GM21723 (cell line): Measurements from ENCODE around the gene NR2C2.
A peak's percentile ranks its signal among the peaks of the same experiment; 100 is the strongest.

ENCODE experiments used
- ATAC-seq: cut with Tn5 transposase; IDR thresholded peaks from one replicate; pipeline ENCODE4 v1.9.1; 2021; ENCODE audit warnings: mild to moderate bottlenecking, moderate library complexity; ENCODE audit not compliant: unreplicated experiment

The NR2C2 gene

DNA sequence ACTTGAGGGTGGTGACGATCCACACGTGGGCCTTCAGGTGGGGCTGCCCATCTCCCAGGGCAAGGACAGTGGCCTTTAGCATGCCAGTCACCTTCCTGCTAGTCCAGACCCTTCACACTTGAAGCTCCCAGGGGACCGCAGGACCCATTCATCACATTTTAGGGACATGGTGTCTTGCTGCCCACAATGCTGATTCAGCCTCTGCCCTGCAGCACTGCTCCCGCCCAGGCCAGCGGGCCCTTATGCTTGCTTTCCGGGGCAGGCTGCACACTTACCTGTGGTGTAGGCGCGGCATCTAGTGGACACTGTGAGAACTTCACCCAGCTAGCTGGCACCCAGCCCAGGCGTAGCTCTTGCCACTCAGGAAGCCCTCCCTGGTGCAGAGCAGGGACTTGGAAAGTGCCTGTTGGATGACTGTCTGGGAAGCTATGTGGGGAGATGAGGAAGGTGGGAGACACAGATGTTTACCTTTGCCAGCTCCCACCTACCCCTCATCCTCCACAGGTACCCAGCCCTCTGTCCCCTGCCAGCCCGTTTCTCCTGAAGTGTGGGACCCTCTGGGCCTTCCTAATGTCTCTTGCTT, 26.3 kb upstream of the NR2C2 start:
- ATAC-seq: peak; percentile 83

DNA sequence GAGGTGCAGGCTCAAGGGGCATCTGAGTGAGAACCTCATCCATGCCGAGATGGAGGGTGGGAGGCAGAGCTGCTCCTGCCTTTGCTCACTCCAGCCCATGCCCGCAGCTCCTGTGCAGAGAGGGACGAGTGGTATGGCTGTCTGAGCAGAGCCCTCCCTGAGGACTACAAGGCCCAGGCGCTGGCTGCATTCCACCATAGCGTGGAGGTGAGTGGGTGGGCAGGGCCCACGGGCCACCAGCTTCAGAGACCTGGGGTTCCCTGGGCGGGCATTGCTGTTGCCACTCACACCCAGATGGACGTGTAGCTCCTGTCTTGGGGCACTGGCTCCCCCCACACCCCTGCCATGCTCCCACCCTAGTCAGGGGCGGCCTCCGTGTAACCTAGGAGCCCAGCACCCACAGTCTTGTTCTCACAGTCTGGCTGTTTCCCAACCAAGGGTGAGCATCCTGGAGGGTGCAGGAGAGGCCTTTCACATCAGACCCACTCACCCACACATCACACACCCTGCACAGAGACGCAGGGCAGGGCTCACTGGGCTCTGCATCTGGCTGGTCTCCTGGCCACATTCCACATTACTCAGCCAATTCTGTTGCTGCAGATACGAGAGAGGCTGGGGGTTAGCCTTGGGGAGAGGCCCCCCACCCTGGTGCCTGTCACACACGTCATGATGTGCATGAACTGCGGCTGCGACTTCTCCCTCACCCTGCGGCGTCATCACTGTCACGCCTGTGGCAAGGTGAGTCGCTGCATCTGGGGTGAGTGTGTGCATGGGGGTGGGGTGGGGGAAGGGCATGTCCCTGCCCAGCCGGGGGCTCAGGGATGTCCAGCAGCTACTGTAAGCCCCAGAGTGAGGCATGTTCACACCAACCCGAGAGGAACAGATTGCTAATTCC, 25.3 kb upstream of the NR2C2 start:
- no peak for ATAC-seq

DNA sequence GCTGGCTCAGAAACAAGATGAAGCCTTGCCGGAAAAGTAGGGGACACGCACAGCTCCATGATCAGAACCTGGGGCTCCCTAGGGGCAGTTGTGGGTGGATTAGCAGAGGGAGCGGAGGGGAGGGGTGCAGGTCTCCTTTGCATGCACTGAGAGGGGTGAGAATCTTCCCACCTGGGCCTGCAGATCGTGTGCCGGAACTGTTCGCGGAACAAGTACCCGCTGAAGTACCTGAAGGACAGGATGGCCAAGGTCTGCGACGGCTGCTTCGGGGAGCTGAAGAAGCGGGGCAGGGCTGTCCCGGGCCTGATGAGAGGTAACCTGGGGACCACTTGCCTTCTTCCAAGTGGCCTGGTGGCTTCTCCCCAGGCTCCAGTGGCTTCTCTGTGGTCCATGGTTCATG, 24.5 kb upstream of the NR2C2 start:
- no peak for ATAC-seq

DNA sequence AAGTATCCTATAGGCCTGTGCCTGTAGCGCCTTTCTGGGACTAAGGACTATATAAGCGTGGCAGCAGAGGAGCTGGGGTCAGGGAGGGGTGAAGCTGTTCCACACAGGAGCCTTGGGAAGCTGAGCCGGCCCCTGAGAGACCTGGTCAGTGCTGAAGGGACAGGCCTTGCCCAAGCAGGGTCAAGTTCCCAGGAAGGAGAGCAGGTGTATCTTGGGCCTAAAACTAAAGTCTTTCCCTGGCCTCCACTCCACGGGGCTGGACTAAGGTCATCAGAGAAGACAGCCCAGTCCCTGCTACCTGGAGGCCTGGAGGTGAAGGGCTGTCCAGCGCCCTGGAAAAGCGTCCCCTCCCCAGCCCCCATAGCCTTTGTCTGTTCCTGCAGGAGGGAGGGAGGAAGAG, 23.9 kb upstream of the NR2C2 start:
- ATAC-seq: no peak

DNA sequence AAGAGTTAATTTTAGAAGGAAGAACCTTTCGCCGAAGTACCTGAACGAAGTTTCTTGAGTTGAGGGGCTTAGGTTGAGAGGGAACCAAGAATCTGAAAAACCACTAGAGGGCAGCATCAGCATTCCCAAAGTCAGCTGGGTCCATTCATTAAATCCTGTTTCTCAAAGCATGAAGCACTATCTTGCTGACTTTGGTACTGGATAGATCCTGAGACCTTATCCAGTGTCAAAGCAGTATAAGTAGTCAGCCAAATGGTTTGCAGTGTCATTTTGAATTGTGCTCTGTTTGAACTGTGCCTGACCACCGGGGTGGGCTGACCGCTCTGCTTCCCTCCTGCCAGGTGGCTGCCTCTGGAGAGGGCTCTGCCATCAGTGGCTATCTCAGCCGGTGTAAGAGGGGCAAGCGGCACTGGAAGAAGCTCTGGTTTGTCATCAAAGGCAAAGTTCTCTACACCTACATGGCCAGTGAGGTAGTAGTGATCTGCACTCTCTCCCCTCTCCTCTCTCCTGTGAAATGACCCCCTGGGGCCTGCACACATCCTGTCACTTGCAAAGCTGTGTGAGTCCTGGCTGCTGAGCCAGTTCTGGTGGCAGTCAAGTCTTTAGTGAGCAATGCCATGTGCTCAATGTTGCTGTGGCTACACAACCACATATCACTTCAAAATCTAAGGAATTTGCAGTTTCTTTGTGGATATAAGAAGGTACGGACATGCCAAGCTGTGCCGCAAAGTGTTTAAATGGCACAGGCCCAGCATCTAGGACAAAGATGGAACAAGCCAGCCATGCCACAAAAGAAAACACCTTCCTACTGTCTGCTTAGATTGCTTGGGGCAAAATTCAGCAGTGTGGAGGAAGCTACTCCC, 21.4 kb upstream of the NR2C2 start:
- ATAC-seq: no peak

DNA sequence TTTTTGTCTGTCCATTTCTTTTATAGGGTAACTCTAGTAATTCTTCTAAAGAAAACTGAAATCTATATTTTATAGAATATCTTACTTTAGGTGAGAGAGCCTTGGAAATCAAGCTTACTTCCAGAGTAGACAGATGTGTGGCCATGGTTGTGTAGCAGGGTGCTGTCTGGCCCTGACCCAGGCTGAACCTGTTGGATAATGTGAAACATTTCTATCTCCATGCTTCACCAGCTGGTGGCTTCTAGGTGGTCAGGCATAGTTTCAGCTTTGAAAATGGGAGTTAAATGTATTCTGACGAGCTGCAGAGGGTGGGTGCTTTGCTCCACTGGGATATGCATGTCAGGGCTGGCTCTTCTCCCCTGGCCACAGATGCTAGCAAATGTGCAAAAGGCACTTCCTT, 20.8 kb upstream of the NR2C2 start:
- no peak for ATAC-seq

DNA sequence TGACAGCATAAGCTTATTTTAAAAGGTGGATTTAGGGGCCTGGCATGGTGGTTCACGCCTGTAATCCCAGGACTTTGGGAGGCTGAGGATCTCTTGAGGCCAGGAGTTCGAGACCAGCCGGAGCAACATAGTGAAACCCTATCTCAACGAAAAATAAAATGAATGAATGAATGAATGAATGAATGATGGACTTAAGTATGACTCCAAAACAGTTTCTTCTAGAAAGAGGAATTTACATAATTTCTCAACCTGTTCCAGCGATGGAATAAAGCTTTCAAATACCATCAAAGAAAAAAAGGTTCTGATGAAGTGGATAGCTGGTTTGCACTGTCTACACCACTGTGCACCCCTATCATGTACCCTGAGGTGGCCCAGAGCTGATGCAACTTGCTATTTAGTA, 20.1 kb upstream of the NR2C2 start:
- ATAC-seq: no peak

DNA sequence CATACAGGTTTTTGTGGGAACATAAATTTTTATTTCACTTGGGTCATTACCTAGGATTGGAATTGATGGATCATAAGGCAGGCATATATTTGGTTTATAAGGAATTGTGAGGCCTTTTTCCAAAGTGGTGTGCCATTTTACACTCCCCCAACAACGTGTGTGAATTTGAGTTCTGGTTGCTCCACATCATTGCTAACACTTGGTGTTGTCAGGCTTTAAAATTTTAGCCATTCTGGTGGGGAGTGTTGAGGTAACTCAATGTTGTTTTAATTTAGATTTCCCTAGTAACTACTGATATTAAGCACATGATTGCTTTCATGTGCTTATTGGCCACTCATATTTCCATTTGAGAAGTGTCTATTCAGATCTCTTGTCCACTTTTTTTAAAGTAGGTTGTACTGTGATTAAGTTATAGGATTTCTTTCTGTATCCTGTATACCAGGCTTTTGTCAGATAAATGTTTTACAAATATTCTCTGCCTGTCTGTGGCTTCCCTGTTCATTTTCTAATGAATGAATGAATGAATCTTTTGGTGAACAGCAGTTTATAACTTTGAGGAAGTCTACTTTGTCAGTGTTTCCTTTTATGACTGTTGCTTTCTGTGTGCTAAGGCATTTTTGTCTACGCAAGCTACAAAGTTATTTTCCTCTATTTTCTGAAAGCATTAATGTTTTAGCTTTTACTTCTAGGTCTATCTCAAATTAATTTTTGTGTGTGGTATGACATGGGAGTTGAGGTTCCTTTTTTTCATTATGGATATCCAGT, 17.9 kb upstream of the NR2C2 start:
- no peak for ATAC-seq

DNA sequence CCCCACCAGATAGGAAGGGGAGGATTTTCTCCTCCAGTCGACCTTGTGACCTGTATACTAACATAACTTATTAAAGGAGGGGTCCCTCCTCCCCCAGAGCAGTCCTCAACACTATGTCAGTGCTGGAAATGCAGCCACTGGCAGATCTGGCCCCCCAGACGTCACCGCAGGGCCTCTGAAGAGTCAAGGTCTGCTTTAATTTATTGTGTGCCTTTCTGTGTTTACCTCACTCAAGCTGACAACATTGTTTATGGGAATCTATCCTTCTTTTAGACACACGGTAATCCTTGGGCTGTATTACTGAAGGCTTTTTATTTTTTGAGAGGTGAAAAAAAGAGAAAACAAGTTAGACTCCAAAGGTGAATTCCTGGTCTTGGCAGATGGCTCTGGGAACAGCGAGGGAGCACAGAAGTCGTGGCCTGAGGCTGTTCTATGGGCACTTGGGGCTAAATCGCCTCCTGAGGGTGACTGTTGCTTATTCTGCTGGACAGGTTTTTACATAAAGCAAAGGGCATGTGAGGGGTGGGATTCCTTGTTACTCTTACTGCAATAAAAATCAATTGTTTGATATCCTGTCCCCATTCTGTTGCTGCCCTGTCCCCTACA, 13.5 kb upstream of the NR2C2 start:
- ATAC-seq: no peak

DNA sequence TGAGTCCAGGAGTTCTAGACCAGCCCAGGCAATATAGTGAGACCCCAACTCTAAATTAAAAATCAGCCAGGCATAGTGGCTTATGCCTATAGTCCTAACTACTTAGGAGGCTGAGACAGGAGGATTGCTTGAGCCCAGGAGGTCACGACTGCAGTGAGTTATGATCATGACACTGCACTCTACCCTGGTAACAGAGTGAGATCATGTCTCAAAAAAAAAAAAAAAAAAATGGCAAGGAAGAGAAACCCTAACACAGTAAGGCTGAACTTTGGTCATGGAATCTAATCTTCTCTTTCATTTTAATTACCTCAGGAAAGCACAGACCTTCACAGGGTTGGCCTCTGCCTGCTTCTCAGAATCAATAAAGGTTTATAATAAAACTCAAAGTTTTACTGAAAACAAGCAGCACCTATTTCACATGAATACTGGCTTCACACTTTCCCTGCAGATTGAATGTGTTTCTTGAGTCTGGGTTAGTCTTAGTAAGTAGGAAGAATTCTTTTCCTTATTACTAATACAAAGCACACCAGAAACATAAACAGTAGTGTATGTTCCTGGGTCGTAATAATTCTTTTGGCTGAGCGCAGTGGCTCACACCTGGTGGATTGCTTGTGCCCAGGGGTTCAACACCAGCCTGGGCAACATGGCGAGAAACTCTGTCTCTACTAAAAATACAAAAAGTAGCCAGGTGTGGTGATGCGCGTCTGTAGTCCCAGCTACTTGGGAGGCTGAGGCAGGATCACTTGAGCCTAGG, 11.6 kb upstream of the NR2C2 start:
- no peak for ATAC-seq

DNA sequence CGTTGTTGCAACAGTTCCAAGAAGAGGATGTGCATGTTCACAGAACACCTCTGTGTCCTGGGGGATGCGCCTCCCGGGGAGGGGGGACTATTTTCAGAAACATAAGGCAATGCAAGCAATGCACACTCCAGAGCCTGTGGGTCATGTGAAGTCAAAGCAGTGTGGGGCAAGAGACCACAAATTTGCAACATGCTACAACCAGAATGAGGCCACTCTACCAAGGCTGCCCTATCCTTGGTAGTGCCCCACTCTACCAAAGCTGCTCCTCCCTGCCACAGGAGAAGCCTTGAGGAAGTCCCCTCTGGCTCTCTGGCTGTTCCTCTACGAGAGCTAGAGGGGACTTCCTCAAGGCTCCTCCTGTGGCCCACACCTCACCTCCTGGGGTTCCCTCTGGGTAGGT, 8.4 kb upstream of the NR2C2 start:
- ATAC-seq: no peak

DNA sequence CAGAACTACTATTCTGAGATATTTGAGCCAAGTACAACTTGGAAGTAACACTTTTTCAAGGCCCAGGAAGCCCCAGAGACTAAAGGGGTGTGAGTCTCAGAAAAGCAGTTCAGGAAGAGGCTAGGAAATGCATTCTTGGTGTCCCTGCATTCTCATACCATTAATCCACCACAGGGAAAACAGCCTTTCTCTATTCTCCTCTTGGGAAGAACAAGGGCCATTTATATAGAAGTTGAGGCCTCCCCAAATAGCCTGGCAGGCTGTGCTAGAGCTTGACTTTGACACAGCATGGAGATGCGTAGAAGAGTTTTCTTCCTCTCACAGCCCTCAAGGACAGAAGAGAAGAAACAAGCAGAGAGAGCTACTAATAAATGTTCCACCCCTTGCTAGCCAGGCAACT, 5.5 kb upstream of the NR2C2 start:
- ATAC-seq: no peak

DNA sequence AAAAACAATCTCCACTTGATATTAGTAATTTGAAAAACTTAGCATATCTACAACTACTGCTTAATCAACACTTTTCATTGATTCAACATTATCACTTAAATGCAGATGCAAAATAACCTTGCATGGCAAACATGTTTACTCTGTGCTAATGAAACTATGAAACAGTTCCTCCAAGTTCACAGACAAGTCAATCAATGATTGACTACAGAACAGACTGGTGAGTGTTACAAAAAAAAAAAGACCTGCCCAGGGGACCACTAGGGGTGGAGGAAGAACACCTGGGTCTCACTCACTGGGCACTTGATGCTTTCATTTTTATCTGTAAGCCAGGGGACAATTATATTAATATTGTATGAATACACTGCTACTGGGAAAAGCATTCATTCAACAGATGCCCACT, 4.3 kb upstream of the NR2C2 start:
- no peak for ATAC-seq

DNA sequence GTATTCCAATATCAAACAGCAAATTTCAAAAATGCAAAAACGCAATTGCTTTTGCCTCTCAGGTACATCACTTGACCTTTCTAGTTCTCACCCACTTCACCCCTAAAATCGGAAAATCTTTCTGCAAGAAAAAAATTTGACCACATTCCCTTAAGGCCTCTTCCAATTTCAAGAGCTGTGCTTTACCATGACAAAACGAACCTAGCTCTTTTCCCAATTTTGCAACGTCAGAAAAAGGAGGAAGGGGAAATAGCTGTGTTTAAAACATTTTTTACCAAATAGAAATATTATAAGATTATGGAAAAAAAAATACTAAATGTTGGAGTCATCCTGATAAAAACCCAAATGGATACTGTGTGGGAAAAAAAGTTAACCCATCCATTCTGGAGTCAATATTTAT, 1.1 kb upstream of the NR2C2 start:
- no peak for ATAC-seq

DNA sequence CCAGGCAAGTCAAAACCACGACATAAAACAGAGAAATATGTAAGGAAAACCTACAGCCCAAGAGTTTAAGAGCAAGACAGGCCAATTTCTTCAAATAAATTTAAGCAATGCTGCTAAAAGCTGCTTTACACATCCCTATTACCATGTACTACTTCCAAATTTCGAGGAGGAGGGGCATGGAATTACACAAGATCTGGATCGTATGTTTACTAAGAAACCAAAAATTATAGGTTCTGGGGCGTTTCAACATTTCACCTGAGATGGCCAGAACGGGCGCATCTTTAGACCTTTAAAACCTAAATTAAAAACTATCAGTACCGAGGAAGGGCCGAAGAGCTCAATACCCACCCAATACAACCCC, 664 bp upstream of the NR2C2 start:
- no peak for ATAC-seq

DNA sequence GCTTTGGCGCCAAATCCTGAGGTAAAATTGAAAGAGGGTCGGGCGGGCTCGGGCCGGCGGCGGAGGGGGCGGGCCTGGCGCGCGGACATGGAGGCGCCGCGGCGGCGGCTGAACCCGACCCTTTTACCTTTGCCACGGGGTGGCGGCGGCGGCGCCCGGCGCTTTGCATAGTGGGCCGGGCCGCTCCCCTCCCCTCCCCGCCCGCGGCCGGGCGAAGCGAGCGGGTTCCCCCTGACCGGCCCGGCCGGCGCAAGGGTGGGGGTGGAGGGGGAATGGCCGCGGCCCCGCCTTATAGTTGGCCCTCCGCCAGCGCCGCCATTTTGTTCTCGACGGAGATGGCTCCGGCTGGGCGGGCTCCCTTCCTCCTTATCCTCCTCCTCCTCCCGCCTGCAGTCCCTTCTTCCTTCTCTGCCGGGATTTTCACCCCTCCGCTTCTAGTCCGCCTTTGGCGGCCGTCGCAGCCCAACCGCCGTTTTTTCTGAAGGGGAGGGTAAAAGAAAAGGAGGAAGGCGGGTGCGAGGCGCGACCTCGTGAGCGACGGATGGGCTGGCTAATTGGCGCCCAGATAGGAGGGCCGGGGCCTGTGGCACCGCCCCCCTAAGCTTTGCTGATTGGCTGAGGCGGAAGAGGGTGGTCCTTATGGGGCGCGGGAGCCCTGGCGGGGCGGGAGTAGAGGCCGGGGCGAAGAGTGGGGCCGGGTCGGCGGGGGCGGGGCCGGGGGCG, 664 bp downstream of the NR2C2 start:
- peak; percentile 87 for ATAC-seq

DNA sequence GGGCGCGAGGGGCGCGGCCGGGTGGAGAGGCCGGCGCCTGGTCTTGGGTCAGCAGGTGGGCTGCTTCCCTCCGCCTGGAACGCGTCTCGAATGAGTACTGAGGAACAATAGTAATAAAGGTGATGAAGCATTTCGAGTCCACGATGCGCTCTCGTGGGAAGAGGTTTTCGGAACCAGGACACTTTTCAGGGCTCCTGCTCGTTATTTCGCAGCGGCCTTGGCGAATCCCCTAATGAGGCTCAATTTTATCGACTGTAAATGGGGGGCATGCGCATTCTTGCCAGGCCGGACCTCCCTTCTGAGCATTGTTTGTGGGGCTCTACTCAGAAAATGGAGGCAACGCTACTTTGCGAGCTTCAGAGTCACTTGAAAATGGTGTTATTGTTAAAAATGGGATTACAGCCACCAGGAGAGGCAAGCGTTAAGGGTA, 1.2 kb downstream of the NR2C2 start:
- ATAC-seq: no peak

DNA sequence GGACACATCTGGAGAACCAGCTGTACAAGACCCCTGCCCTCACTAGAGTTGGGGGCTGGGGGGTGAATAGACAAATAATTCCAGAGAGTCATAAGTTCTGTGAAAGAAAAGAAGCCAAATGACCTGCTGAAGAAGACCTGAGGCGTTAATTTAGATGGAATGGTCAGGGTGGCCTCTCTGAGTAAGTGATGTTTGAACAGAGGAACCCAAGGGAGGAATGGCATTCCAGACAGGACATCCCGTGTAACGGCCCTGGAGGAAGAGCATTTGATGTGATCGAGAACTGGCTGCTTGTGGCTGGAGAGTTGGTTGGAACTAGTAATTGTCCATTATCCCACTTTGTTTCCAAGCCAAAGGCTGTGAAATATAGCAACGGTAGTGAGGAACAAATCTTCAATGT, 1.7 kb downstream of the NR2C2 start:
- ATAC-seq: no peak

DNA sequence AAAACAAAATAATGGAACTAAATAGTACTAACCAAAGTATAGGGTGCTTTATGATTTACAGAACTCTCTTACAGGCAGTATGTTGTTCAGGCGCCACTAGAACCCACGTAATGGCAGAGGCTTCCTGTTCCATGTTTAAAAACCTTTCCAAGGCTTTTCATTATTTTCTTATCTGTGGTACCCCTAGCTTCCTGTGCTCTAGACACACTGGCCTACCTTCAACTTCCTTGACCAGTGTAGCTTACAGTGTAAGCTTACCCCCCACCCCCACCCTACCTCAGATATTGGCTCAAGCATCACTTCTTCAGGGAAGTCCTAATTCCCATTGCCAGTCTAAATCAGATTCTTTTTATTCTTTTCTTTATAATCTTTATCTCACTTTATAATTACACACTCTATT, 2.9 kb downstream of the NR2C2 start:
- ATAC-seq: no peak
